Testis (tissue), 2 donors: ENCODE results near the gene AMMECR1L.

ENCODE experiments used
- POLR2A ChIP-seq: fragments of 450-650 bp; IDR thresholded peaks from one replicate; pipeline ENCODE4 v1.6.1; 2017; ENCODE audit warnings: antibody characterized with exemption, mild to moderate bottlenecking, moderate library complexity
- TF ChIP-seq, protein P1 (sequence below), 3 experiments: fragments of 450-650 bp in 2 of 3; fragments of 200-600 bp in 1 of 3; sonication (generic) in 1 of 3; IDR thresholded peaks; one replicate each; pipeline ENCODE4 v1.5.1; 2016 to 2019; ENCODE audit warnings: antibody characterized with exemption in 3 of 3, mild to moderate bottlenecking in 2 of 3, moderate library complexity in 1 of 3

DNA sequence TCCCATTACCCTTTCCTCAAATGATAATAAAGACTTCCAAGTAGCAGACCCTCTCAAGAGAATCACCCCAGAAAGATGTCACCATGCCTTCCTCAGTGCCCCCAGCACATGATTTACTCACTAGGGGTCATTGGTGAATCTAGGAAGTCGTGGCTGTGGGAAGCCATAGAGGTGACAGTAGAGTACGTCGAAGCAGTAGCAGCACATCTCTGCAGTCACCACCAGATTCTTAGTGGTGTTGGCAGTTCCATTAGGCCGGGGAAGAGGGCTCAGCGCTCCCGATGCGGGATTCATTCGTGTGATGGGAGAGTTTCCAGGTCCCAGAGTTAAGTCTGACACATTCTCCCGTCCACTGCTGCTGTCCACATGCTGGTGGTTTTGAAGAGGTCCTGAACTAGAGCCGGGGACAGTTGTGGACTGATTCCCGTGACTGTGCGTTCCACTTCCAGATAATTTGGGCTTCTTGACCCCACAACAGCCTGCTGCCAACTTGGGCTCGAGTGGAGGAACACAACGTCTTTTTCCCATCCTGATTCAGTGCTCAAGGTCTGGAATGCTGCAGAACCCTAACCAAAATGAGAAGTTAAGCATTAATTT is 12.0 kb downstream of the AMMECR1L start:
- TF ChIP-seq, protein P1, sequence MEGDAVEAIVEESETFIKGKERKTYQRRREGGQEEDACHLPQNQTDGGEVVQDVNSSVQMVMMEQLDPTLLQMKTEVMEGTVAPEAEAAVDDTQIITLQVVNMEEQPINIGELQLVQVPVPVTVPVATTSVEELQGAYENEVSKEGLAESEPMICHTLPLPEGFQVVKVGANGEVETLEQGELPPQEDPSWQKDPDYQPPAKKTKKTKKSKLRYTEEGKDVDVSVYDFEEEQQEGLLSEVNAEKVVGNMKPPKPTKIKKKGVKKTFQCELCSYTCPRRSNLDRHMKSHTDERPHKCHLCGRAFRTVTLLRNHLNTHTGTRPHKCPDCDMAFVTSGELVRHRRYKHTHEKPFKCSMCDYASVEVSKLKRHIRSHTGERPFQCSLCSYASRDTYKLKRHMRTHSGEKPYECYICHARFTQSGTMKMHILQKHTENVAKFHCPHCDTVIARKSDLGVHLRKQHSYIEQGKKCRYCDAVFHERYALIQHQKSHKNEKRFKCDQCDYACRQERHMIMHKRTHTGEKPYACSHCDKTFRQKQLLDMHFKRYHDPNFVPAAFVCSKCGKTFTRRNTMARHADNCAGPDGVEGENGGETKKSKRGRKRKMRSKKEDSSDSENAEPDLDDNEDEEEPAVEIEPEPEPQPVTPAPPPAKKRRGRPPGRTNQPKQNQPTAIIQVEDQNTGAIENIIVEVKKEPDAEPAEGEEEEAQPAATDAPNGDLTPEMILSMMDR (IDR thresholded peaks at IDR 0.05): no peak
- no peak for TF ChIP-seq POLR2A
